AG09319 (cell line): ENCODE data around the gene RABIF.

Experiments used
- DNase-seq: peaks from one replicate; pipeline ENCODE4 v3.0.0-alpha.2; 2010; ENCODE audit warnings: low read depth; ENCODE audit errors: extremely low read depth
- TF ChIP-seq, protein P1 (sequence below): IDR thresholded peaks from 2 replicates; pipeline ENCODE4 v1.5.1; 2011; ENCODE audit warnings: low read depth, mild to moderate bottlenecking, inconsistent platforms, low read length, moderate library complexity

The RABIF gene

DNA sequence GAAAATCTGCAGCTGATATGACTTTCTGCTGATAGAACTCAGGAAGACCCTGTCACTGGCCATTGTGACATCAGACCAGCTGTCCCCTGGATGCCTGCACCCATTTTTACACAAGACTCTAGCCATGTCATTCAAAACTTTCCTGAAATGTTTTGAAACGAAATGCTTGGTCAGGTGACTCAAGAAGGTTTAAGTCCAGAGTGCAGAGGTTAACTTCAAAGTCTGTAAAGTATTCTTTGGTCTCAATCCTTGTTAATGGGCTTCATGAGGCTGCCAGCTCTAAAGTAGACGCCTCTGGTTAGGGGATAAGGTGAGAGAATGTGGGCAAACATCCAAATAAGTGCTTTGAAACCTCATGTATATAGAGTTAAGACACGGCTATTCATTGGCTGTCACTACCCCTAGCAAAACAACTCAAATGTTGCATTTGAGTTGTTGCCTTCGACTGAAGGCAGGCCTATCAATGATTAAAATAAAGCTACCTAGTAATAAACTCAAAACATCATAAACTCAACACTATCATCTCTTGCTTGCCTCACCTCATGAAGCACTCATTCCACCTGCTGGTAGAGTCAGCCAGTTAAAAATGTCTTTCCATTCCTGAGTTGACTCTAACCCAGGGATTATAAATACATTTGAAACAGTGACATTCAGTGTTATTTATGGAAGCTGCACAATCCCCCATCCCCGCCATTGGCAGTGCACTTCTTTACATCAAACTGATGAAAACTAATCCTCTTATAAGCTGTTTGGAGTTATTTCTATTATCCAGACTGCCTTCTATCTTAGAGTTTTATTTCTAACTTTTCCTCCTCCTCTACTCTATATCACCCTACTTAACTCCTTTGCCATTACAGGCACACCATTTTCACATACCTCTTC, 26.0 kb downstream of the RABIF start:
- TF ChIP-seq, protein P1, sequence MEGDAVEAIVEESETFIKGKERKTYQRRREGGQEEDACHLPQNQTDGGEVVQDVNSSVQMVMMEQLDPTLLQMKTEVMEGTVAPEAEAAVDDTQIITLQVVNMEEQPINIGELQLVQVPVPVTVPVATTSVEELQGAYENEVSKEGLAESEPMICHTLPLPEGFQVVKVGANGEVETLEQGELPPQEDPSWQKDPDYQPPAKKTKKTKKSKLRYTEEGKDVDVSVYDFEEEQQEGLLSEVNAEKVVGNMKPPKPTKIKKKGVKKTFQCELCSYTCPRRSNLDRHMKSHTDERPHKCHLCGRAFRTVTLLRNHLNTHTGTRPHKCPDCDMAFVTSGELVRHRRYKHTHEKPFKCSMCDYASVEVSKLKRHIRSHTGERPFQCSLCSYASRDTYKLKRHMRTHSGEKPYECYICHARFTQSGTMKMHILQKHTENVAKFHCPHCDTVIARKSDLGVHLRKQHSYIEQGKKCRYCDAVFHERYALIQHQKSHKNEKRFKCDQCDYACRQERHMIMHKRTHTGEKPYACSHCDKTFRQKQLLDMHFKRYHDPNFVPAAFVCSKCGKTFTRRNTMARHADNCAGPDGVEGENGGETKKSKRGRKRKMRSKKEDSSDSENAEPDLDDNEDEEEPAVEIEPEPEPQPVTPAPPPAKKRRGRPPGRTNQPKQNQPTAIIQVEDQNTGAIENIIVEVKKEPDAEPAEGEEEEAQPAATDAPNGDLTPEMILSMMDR, result no peak
- DNase-seq, result no peak

DNA sequence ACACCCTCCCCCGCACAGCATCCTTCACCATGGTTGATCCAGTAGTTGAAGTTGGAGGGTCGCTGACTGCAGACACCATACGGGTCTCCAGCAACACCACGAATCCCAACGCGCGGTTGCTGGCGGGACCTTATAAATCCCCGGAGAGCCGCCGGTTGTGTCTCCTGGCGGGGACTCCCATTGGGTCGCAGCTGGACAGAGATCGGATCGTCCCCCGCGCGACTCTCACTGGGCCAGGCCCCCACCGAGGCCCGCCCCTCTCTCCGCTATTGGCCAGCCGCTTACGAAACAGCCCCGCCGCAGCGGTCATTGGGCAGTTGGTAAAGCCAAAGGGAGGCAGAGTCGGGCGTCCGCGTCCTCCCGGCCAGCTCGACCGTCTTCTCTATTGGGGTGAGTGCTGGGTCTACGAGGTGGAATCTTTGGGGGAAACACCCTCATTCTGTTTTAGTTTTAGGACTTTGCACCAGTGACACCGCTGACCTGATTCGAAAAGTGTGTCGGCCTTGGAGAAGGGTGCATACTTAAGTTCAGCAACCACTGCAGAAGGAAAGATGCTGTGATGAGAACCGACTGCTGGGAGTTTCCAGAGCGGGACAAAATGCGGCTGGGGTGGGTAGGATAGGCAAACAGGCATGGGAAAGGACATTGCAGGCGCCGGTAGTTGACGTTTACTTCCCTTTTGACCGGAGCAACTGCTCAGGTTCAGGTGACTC, 27.4 kb downstream of the RABIF start:
- peak; percentile 31 for DNase-seq
- TF ChIP-seq, protein P1, result no peak

DNA sequence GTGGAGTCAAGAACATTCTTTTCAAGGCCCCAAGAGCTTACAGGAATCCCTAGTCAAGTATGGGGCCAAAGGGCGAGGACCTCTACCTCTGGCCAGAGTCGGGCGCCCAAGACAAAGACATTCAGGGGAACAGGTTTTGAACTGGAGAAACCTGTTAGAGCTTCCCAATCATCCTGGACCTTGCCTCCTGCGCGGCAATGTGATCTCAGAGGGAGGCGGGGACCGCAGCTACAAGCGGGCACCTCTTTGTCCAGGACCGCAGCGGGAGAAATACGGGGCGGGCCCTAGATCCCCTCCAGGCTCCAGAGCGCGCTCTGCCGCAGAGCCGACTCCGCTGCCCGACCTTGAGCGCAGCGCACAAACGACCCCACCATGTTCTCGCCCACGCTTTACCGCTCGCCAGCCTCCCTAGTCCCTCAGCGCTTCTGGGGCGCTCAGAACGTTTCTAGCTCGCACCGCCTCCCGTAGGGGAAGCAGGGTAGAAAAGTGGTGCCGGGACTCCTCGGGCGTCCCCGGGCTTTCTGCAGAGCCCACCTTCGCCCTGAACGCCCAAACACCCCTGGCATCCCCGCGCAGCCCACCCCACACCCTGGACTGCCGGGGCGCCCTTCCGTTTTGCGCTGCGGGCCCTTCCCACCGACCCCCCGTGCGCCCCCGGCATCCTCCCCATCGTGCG, 28.1 kb downstream of the RABIF start:
- TF ChIP-seq, protein P1, result no peak
- DNase-seq, result no peak

DNA sequence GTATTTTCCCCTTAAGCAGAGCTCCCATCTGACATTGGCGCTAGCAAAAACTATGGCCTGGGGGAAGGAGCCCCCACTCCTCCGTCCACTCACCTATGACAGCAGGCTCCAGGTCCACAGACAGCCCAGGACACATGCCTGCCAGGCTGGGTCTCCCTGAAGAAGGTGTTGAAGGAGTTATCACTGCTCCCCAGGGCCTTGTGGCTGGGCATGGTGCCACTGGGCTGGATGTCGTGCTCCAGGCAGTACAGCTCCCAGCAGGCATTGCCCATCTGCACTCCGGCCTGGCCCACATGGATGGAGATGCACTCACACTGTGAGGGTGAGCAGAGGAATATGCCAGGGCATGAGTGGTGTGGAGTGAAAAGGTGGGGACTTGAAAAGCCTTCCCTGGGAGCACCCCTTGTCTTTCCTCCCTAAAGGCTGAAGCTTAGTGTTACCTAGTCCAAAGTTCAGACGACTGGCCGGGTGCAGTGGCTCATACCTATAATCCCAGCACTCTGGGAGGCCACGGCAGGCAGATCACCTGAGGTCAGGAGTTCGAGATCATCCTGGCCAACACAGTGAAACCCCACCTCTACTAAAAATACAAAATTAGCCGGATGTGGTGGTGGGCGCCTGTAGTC, 30.0 kb downstream of the RABIF start:
- TF ChIP-seq, protein P1, result no peak
- no peak for DNase-seq

DNA sequence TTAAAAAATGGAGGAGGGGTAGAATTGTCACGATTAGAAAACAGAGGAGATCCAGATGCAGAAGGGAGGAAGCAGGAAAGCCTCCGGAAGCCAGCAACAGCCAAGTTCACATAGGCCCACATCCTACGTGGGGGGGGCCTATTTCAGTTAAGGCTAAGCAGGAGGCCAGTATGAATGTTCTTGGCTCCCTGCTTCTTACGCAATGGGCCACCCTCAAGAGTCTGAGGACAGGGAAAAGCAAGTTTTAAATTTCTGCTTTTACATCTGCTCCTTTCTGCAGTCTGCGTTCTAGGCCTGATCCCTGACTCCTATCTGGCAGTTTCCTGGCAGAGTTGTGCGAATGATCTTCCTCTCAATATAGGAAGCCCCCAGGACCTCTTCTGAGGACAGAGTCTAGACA, 30.6 kb downstream of the RABIF start:
- DNase-seq, result no peak
- TF ChIP-seq, protein P1, result no peak

DNA sequence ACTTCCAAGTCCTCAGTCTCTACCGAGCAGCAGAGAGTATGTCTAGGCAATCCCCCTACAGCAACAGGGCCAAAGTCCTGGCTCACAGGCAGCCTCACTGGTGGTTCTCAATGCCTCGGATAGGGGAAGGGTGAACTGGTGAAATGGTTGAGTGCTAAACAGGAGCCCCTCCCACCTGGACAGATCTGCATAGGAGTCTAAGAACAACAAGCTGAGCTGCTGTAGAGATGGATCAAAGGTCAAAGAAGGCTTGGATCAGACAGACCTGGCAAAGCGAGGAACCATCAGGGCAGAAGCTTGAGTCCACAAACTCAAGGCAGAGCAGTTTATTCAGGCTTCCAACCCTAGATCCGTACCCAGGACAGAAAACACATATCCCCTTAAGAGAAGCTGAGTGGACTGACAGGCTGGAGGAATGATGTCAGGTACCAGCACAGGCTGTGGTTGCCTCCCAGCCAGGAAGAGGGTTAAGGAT, 31.8 kb downstream of the RABIF start:
- TF ChIP-seq, protein P1, result no peak
- DNase-seq, result no peak
